ENCODE measurements around the gene GSG1L.

The GSG1L gene

GRCh38 chr16:27767971-27768591 is 295.4 kb downstream of the GSG1L start:
- no peak for DNase-seq

GRCh38 chr16:27767081-27767480 is 296.4 kb downstream of the GSG1L start:
- DNase-seq: no peak

- DNase-seq: no peak
These were observed 297.1 kb downstream of the GSG1L start for GRCh38 chr16:27766236-27766925.

- no peak for DNase-seq
These were observed 298.4 kb downstream of the GSG1L start for GRCh38 chr16:27764869-27765675.

GRCh38 chr16:27764427-27764826 is 299.1 kb downstream of the GSG1L start:
- DNase-seq: no peak

GRCh38 chr16:27762441-27762840 is 301.1 kb downstream of the GSG1L start:
- DNase-seq: no peak

- no peak for DNase-seq
These were observed 301.7 kb downstream of the GSG1L start for GRCh38 chr16:27761816-27762215.

GRCh38 chr16:27760789-27761176 is 302.7 kb downstream of the GSG1L start:
- no peak for DNase-seq

GRCh38 chr16:27759967-27760788 is 303.3 kb downstream of the GSG1L start:
- peak in 1 of 2 donors; percentile 16 for DNase-seq

- DNase-seq: no peak
These were observed 304.1 kb downstream of the GSG1L start for GRCh38 chr16:27759301-27759871.

GRCh38 chr16:27758544-27758943 is 305.0 kb downstream of the GSG1L start:
- no peak for DNase-seq

- DNase-seq: no peak
These were observed 307.1 kb downstream of the GSG1L start for GRCh38 chr16:27756206-27756970.

- no peak for DNase-seq
These were observed 308.5 kb downstream of the GSG1L start for GRCh38 chr16:27754788-27755690.

GRCh38 chr16:27753563-27753962 is 310.0 kb downstream of the GSG1L start:
- DNase-seq: no peak

- no peak for DNase-seq
These were observed 311.3 kb downstream of the GSG1L start for GRCh38 chr16:27752241-27752640.

GRCh38 chr16:27751676-27752075 is 311.8 kb downstream of the GSG1L start:
- DNase-seq: no peak

GRCh38 chr16:27751233-27751632 is 312.3 kb downstream of the GSG1L start:
- no peak for DNase-seq

GRCh38 chr16:27749946-27750345 is 313.6 kb downstream of the GSG1L start:
- no peak for DNase-seq

- no peak for DNase-seq
These were observed 314.0 kb downstream of the GSG1L start for GRCh38 chr16:27749547-27749875.

- peak; percentile 35 to 45 for DNase-seq
These were observed 314.5 kb downstream of the GSG1L start for GRCh38 chr16:27748868-27749546.
